ENCODE results near the gene PDE9A.
A peak's percentile ranks its signal among the peaks of the same experiment; 100 is the strongest.
"Not testable (repeated sequence)": the region's sequence is repeated elsewhere in the genome, so short reads cannot be mapped to it uniquely, and the experiment has no call there.

PDE9A gene

GRCh38 chr21:42708916-42709315 is 55.5 kb downstream of the PDE9A start:
- not testable (repeated sequence) for DNase-seq (ENCODE audit: low spot score)

DNA sequence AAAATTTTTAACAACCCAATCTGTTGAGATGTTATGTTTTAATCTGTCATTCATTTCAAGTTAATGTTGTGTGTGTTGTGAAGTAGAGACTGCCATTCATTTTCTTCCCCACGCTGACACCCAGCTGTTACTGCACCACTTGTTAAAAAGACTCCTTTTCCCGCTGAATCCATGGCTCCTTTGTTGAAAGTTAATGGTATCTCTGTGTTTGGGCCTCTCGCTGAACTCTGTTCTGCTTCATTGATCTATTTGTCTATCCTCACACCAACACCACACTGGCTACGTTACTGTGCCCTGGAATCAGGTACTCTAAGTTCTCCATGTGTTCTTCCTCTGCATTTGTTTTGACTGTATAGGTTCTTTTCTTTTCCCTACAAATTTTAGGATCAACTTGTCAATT is 58.2 kb downstream of the PDE9A start:
- DNase-seq (ENCODE audit: low spot score): no peak

GRCh38 chr21:42715427-42715826 is 62.0 kb downstream of the PDE9A start:
- DNase-seq (ENCODE audit: low spot score): not testable (repeated sequence)

DNA sequence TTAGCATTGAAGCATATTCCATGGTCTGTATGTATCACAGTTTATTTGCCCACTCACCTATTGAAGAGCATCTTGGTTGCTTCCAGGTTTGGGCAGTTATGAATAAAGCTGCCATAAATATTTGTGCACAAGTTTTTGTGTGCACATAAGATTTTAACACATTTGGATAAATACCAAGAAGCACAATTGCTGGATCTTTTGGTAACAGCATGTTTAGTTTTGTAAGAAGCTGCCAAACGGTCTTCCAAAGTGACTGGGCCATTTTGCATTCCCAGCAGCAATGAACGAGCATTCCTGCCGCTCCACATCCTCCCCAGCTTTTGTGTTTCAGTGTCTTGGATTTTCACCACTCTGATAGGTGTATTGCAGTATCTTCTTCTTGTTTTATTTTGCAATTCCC is 62.7 kb downstream of the PDE9A start:
- no peak for DNase-seq (ENCODE audit: low spot score)

DNA sequence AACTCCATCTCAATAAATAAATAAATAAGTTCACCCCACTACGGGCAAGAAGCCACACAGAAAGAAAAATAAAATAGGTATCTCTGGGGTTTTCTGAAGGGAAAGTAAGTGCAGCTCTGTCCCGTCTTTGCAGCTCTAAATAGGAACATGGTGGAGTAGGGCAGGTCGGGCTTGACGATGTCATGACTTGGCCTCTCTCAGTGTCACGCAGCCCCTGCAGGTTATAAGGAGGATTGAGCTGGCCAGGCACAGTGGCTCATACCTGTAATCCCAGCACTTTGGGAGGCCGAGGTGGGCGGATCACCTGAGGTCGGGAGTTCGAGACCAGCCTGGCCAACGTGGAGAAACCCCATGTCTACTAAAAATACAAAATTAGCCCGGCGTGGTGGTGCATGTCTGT is 67.1 kb downstream of the PDE9A start:
- DNase-seq (ENCODE audit: low spot score): not testable (repeated sequence)

GRCh38 chr21:42721341-42721824 is 68.0 kb downstream of the PDE9A start:
- DNase-seq (ENCODE audit: low spot score): no peak

DNA sequence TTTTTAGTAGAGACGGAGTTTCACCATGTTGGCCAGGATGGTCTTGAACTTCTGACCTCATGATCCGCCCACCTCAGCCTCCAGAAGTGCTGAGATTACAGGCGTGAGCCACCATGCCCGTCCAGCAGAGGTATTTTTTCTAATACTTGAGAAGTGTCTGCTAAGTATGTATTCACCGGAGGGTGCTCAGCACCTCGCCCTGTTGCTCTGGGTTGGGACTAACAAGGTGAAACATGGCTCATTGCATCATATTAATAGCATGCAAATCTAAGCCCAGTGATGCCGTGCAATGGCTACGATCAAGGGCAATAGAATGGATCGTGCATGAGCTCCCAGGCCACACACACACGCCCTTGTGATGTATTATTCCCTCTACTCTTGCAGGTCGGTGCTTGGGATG is 68.7 kb downstream of the PDE9A start:
- DNase-seq (ENCODE audit: low spot score): no peak

DNA sequence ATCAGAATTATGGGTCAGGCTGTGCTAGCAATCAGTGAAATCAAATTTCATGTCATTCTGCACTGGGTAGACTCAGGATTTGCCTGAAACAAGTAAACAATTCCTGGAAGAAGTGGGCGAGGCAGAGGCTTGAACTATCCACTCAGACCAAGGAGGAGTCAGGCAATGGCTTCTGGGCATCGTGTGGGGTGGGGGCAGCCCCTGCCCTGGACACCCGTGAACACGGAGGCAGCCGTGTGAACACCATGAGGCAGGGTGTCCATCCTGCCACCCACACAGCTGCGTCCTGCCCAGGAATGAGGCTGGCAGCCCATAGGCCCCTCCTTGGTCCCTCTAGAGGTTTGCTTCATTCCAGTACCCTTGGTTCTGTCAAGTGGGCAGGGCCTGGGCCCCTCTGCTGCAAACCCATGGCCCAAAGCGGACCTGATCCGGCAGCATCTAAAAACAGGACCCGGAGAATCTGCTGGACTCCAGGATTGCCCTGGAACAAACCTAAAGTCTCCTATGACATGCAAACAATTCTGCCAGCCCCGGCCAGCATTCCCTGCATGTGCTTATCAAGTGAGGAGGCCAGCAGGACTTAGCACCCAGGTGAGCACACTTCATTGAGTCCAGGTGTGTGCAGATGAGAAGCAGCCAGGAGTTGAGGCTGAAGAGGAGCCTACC is 69.5 kb downstream of the PDE9A start:
- DNase-seq (ENCODE audit: low spot score): no peak

DNA sequence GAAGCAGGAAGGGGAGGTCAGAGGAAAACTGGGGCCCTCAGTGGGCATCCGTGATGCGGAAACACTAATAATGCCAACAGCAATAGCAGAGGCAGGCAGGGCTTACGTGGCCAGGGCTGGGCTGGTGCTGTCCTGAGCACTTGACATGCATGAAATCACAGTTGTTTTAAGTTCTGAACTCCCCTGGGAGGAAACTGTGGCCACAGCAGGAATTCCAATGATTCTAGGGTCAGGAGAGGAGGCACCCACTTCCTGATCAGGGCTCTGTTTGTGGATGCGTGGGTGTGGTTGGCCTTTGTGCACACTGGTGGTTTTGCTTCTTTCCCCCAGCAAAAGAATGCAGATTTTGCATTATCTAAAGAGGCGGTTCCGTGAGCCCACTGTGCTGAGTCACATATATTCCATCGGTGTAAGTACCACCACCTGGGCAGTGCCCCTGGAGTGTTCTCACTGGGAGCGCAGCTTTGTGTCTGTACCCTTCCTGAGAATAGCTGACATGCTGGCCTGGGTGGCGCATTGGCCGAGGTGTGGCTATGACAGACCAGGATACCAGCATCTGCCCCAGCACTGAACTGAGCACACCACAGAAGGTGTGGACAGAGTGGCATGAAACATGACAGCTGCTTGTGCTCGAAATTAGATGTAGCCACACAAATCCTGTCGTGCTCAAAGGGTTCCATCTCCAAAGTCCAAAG is 71.0 kb downstream of the PDE9A start:
- no peak for DNase-seq (ENCODE audit: low spot score)

GRCh38 chr21:42725416-42725930 is 72.1 kb downstream of the PDE9A start:
- no peak for DNase-seq (ENCODE audit: low spot score)

DNA sequence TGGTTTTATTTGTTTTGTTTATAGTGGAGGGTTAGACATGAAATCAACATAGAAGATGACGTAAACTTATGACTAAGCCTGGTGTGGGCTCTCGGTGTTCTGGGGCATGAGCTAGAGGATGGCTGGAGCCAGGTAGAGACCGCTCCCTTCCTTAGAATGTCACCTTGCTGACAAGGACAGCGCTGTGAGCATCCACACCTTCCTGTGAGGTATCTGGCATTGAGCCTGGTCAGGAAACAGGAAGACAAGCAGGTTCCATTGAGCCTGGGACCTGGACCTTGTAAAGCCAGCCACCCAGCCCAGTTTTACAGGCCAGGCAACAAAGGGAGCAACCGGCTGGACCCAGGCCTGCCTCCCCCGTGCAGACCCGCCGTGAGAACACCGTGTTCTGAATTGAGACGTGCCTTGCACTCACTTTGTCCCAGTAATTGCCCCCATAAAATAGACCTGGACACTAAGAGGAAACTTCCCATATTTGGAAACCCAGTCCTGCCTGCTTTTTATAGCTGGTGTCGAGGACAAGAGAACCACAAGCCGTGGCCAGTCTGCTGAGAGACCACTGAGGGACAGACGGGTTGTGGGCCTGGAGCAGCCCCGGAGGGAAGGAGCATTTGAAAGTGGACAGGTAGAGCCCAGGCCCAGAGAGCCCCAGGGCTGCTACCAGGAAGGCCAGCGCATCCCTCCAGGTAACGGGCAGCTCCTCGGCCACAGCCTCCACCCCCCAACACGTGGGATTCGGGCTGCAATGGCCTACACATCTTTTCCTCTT is 78.0 kb downstream of the PDE9A start:
- DNase-seq (ENCODE audit: low spot score): no peak

- no peak for DNase-seq (ENCODE audit: low spot score)
These were observed 78.6 kb downstream of the PDE9A start for GRCh38 chr21:42732033-42732410.

DNA sequence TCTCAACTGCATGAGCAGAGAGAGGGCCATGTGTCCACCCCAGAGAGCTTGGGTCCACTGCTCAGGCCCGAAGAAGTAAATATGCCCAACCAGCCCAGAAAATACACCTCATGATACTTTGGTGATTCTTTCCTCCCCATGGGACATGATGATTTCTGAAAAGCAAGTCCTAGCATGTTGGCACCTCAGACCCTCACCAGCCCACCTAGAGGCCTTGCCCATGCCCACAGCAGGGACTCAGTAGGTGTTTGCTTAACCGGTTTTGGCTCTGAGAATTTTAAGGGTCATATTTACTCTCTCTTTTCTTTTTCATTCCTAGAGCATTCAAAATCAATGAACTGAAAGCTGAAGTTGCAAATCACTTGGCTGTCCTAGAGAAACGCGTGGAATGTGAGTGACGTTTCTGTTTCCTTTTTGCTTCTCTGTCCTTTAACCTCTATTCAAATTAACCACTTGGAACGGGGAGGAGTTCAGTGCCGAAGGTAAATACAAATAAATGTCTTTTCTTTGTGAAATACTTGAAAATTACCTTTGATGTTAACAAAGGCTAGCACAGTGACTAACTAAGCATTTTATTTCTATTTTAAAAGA is 79.7 kb downstream of the PDE9A start:
- DNase-seq (ENCODE audit: low spot score): no peak

DNA sequence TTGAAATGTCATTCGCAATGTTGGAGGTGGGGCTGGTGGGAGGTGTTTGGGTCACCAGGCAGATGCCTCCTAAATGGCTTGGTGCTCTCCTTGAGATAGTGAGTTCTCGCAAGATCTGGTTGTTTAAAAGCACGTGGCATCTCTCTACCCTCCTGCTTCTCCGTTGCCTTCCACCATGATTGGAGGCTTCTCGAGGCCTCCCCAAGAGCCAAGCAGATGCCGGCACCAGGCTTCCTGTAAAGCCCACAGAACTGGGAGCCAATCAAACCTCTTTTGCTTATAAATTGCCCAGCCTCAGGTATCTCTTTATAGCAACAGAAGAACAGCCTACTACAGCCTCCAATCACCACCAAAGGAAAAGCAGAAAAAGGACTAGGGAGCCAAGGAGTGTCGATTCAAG is 80.5 kb downstream of the PDE9A start:
- DNase-seq (ENCODE audit: low spot score): no peak

DNA sequence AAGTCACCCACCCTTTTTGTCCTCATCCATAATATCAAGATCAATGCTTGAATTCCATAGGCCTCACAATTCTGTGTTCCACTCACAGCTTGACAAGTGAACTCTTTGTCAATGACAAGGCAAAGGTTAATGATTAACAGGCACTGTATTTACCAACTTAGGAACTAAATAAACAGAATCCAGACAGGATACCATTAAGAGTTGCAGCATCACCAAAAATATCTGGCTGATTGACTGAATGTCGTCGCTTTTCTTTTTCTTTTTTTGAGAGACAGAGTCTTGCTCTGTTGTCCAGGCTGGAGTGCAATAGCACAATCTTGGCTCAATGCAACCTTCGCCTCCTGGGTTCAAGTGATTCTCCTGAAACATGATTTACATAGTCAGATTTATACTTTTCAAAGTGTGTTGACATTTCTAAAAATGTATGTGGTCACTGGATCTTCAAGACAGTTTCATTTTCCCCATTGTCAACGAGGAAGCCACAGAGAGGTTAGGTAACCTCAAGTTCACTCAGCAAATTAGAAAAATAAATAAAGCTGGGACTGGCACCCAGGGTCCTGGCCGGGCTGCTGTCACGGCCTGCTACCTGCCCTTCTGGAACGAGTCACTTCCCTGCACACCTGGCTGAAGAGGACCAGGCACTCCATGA is 81.0 kb downstream of the PDE9A start:
- DNase-seq (ENCODE audit: low spot score): no peak

DNA sequence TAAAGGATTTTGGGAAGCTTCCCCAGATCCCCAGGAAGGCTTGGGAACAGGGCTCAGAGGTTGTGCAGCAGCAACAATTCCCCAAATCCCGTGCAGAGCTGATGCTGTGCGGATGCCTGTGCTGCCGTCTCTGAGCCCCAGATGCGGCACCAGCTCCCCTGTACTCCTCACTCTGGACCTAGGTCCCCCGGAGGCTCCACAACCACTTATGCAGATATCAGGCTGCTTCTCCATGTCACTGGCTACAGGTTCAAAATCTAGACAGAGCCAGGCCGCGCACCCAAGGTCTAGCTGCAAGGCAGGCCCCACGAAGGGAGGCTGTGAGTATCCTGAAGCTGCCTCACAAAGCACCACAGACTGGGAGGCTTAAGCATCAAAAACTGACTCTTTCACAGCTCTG is 81.6 kb downstream of the PDE9A start:
- DNase-seq (ENCODE audit: low spot score): no peak

- DNase-seq (ENCODE audit: low spot score): no peak
These were observed 82.5 kb downstream of the PDE9A start for GRCh38 chr21:42735944-42736343.

GRCh38 chr21:42736646-42737350 is 83.4 kb downstream of the PDE9A start:
- DNase-seq (ENCODE audit: low spot score): no peak

DNA sequence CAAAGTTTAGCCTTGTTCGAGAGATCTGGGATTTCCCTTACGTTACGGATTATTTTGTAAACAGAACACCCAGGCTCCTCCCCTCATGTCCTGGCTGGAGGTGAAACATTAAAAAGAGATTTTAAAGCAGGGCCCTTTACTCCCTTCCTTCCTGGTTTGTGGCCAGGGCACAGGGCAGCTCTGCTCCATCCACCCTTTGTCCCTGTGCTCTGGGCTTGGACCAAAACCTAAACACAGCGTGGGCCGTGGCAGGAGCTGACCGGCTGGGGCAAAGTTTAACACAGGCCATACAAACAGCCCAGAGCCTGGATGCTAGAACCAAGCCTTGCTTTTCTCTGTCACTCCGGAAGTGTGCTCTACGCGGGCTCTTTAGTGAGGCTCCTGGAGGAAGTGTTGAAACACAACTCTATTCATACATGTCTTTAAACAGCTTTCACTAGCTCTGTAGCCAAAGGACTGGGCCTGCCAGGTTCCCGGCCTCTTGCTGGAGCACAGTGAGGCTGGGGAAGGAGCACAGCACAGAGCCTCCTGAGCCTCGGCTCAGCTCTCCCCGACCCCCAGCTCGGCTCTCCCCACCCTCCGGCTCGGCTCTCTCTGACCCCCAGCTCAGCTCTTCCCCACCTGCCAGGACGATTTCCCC is 84.7 kb downstream of the PDE9A start:
- peak; percentile 48 for DNase-seq (ENCODE audit: low spot score)

DNA sequence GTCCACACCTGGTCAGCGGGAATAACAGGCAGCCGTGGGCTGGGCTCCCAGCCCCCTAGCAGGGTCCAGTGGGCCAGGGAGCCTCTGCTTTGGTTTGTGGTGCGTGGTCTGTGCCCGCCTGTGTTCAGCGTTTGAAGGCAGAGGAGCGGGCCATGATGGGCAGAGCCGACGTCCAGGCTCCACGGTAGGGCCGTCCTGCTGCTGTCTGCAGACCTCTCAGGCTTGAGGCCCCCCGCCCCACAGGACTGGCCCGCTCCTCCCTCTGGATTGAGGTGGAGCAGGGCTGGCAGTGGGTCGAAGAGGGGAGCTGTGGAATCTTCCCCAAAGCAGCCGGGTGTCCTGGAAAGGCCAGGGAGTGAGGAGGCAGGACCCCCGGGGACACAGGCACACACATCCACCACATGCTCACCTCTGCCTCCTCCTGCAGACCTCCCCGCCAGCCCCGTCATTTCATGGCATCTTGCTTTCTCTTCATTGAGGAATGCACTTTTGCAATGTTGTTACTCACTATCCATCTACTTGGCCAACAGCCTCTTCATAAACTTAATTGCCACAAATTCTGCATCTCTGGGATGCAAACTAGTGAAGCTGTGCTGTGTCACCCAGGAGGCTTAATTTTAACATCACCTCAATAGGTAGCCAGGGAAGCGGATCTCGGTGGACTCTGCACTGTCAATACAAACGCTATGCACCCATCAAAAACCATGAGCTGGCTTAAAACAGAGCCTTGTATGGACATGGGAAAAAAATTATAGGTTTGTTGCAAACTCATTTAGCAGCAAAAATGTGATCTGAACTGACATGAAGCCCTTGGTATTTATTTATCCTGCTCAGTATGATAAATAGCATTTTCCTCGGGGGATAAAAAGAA is 85.9 kb downstream of the PDE9A start:
- no peak for DNase-seq (ENCODE audit: low spot score)

Measured in CD4-positive, alpha-beta T cell treated with Interleukin-15 for 4 hours (primary cell).